HL-60/S4 (cell line): ENCODE results near the gene KRT23.

ENCODE experiments used
- in situ Hi-C: fragments of 300-500 bp; cut with MboI; formaldehyde crosslinking; loops from 2 replicates; pipeline ENCODE4 v1.14.3; 2022; ENCODE audit warnings: low sequenced_read_pairs

KRT23 gene

DNA sequence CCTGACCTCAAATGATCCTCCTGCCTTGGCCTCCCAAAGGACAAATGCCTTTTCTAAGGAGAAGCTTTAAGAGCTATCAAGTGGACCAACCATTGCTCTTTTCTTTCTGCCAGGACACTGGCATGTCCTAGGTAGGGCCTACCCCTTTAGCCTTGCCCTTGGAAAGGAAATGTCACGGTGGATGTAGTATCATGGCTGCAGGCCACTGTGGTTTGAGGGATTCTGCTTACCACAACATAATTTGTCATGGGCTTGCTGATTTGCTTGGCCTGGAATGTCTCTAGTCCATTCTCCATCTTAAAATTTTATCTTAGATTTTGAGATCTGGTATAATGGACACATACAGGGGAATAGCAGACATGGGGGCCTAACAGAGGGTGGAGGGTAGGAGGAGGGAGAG is 58.4 kb downstream of the KRT23 start:
- in situ Hi-C loops = no loop called here

- in situ Hi-C loops = no loop called here
These were observed 59.4 kb downstream of the KRT23 start for GRCh38 chr17:40878044-40878443.

GRCh38 chr17:40873801-40874200 is 63.6 kb downstream of the KRT23 start:
- in situ Hi-C loops = no loop called here

DNA sequence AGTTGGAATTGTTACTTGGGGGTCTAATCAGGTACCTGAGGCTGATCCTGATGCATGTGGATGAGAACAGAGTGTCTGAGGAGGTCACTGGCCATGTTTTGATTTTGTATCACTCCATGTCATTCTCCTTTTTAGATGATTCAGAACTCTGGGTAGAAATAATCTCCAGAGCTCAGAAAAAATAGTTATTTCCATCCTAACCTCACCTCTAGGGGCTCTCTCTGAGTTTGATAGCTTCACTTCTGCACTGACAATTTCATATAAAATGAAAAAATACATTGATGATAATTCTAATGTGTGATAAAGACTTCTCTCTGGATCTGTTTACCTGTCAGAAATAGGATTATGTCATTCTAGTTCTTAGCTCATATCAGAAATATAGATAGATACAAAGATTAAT is 64.2 kb downstream of the KRT23 start:
- in situ Hi-C loops = no loop called here
